ENCODE measurements around the gene LENG8. TPM values are rescaled to one million over a fixed set of nuclear protein-coding genes. Genes with fewer than 3 reads are reported as not detected.

LENG8 gene
- total and polyA plus RNA-seq, 10 of the 15 experiments (the other 5 are each of a cell fraction or from before 2014, with no cell fraction given), result 2.3 to 145 (median 34.4) TPM

DNA sequence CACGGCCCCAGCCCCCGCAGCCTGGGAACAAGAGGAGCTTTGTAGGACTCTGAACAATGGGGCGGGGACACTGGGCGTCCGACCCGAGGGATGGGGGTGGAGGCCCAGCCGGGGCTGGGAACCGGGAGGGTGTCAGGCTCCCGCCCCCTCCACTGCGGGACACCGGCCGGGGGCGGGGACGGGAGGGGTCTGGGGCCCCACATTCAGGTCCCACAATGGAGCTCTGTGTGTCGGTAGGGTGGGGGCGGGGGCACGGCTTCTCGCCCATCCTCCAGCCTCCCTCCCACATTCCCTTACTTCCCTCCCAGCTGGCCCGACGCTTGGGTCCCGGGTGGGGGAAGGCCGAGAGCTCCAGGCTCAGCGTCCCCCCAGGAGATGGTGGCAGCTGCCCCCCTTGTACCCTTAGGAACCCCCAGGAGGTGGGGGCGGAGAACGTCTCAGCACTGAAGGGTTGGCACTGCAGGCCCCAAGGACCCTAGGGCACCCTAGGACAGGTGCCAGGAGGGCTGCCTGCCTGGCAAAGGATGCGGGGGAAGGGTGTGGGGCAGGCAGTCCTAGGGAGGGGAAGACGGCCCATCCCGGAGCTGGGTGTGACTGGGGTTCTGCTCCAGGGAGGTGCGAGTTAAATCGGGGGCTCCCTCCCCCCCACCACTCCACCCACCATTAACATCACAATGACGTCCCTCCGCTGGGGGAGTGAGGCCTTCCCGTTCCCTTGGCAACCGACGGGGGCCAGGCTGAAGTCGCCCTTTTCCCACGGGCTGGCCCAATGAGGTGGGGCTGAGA, 28.4 kb upstream of the LENG8 start (continued):
- TF ChIP-seq, protein P1, sequence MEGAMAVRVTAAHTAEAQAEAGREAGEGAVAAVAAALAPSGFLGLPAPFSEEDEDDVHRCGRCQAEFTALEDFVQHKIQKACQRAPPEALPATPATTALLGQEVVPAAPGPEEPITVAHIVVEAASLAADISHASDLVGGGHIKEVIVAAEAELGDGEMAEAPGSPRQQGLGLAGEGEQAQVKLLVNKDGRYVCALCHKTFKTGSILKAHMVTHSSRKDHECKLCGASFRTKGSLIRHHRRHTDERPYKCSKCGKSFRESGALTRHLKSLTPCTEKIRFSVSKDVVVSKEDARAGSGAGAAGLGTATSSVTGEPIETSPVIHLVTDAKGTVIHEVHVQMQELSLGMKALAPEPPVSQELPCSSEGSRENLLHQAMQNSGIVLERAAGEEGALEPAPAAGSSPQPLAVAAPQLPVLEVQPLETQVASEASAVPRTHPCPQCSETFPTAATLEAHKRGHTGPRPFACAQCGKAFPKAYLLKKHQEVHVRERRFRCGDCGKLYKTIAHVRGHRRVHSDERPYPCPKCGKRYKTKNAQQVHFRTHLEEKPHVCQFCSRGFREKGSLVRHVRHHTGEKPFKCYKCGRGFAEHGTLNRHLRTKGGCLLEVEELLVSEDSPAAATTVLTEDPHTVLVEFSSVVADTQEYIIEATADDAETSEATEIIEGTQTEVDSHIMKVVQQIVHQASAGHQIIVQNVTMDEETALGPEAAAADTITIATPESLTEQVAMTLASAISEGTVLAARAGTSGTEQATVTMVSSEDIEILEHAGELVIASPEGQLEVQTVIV (IDR thresholded peaks at IDR 0.05; ENCODE audit: borderline replicate concordance, partially characterized antibody), result no peak
- TF ChIP-seq SRF (IDR thresholded peaks at IDR 0.05; ENCODE audit: low read depth in 2 of 2, low read length in 2 of 2) (no peak), MYC (IDR thresholded peaks at IDR 0.05; ENCODE audit: insufficient read depth, insufficient read length, insufficient replicate concordance, low read length, severe bottlenecking) (no peak), NFYB (IDR thresholded peaks at IDR 0.05; ENCODE audit: insufficient read depth, low read depth, low read length) (no peak), CREM (IDR thresholded peaks at IDR 0.05; ENCODE audit: low read depth) (no peak), LARP7 (IDR thresholded peaks at IDR 0.05) (no peak), SUZ12 (IDR thresholded peaks at IDR 0.05; ENCODE audit: unreplicated experiment) (no peak), MXI1 (IDR thresholded peaks at IDR 0.05; ENCODE audit: low read depth, low read length) (no peak), GATAD2B (conservative IDR thresholded peaks at IDR 0.05; ENCODE audit: low read depth) (no peak)

DNA sequence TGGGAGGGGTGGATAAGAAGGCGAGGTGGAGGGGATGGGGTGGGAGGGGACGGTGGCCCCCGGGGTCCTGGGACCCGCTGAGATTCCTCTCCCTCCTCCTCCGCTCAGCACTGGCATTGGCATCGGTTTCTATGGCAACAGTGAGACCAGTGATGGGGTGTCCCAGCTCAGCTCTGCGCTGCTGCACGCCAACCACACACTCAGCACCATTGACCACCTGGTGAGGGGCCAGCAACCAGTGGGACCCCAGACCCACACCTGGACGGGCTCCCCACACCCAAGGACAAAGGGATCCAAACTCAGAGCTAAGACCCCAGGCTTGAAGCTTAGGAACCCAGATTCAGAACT, 27.9 kb upstream of the LENG8 start:
- no peak for DNase-seq (ENCODE audit: low read depth, low spot score)
- H3K79me2 ChIP-seq (ENCODE audit: control insufficient read depth, insufficient read depth, low read length), result no peaks in the 10 kb centered on the region
- H3K36me3 ChIP-seq (ENCODE audit: control insufficient read depth in 2 of 2, insufficient read depth in 2 of 2, low read length in 1 of 2), result no peaks in the 10 kb centered on the region
- ChIA-PET RAD21 (ENCODE audit: unreplicated experiment) (no interaction called here), CTCF (no interaction called here), SMC1A (ENCODE audit: uncharacterized antibody, unreplicated experiment) (no interaction called here), POLR2A (no interaction called here)
- H3K4me3 ChIP-seq, result no peak overlapping the region
- H4K20me1 ChIP-seq (ENCODE audit: control insufficient read depth, insufficient read depth), result no peaks in the 10 kb centered on the region
- no peak overlapping the region for H2AFZ ChIP-seq (ENCODE audit: control insufficient read depth, low read depth, low read length)
- no TSS peak for BruUV-seq (replicated peaks)
- ATAC-seq, result no peak
- H3K9me3 ChIP-seq (replicated peaks; ENCODE audit: control insufficient read depth, insufficient read depth, low read length), result no peaks in the 10 kb centered on the region
- intact Hi-C loops (cut with micrococcal nuclease; ENCODE audit: unreplicated experiment), result no loop called here
- H3K4me1 ChIP-seq (ENCODE audit: control insufficient read depth, insufficient read depth, low read length), result peaks cover 8% of the 10 kb centered on the region
- no peak overlapping the region for H3K9ac ChIP-seq (ENCODE audit: control insufficient read depth, insufficient read depth, low read length)
- 35% methylated on average over 5 of the region's 9 CpGs for WGBS (ENCODE audit: insufficient coverage, insufficient replicate concordance, low lambda C conversion rate, missing lambda C conversion rate)
- H3K4me2 ChIP-seq (ENCODE audit: control insufficient read depth, insufficient read depth), result no peak overlapping the region
- H3K27me3 ChIP-seq (replicated peaks in 1 of 2; ENCODE audit: control insufficient read depth in 2 of 2, insufficient read depth in 2 of 2, low read length in 1 of 2), result no peaks in the 10 kb centered on the region; a peak in 3 of 4 replicates
- in situ Hi-C loops (cut with MboI), result no loop called here
- no peak overlapping the region for H3K27ac ChIP-seq (ENCODE audit: control insufficient read depth, insufficient read depth)
- FAIRE-seq, result no peak
- TF ChIP-seq, protein P2, sequence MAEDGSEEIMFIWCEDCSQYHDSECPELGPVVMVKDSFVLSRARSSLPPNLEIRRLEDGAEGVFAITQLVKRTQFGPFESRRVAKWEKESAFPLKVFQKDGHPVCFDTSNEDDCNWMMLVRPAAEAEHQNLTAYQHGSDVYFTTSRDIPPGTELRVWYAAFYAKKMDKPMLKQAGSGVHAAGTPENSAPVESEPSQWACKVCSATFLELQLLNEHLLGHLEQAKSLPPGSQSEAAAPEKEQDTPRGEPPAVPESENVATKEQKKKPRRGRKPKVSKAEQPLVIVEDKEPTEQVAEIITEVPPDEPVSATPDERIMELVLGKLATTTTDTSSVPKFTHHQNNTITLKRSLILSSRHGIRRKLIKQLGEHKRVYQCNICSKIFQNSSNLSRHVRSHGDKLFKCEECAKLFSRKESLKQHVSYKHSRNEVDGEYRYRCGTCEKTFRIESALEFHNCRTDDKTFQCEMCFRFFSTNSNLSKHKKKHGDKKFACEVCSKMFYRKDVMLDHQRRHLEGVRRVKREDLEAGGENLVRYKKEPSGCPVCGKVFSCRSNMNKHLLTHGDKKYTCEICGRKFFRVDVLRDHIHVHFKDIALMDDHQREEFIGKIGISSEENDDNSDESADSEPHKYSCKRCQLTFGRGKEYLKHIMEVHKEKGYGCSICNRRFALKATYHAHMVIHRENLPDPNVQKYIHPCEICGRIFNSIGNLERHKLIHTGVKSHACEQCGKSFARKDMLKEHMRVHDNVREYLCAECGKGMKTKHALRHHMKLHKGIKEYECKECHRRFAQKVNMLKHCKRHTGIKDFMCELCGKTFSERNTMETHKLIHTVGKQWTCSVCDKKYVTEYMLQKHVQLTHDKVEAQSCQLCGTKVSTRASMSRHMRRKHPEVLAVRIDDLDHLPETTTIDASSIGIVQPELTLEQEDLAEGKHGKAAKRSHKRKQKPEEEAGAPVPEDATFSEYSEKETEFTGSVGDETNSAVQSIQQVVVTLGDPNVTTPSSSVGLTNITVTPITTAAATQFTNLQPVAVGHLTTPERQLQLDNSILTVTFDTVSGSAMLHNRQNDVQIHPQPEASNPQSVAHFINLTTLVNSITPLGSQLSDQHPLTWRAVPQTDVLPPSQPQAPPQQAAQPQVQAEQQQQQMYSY (CRISPR knock-in tag; IDR thresholded peaks at IDR 0.05), result no peak
- TF ChIP-seq POLR2AphosphoS2 (IDR thresholded peaks at IDR 0.05; ENCODE audit: low read depth, low read length), result no peak
- no peak for TF ChIP-seq SKIL (IDR thresholded peaks at IDR 0.05; ENCODE audit: low read depth, poor library complexity, severe bottlenecking)
- no peak for TF ChIP-seq NR2C2 (IDR thresholded peaks at IDR 0.05; ENCODE audit: borderline replicate concordance, control insufficient read depth, insufficient read length, low read depth)
- no peak for TF ChIP-seq ZZZ3 (IDR thresholded peaks at IDR 0.05; ENCODE audit: control insufficient read depth, insufficient read length, low read depth)

Data from GM12878 (cell line).